Panc1 (cell line): ENCODE data around the gene MRGPRD.

Experiments
- REST ChIP-seq, 2 experiments: IDR thresholded peaks; 2 replicates each; pipeline ENCODE4 v1.6.1; 2011 to 2012; ENCODE audit warnings: low read depth in 2 of 2, control low read depth in 1 of 2, low read length in 1 of 2, mild to moderate bottlenecking in 1 of 2, moderate library complexity in 1 of 2; ENCODE audit not compliant: insufficient read depth in 1 of 2
- SIN3A ChIP-seq: IDR thresholded peaks from 2 replicates; pipeline ENCODE4 v1.6.1; 2012; ENCODE audit warnings: low read depth, mild to moderate bottlenecking, low read length, moderate library complexity, borderline replicate concordance; ENCODE audit not compliant: insufficient read depth
- TCF7L2 ChIP-seq: IDR thresholded peaks from 2 replicates; pipeline ENCODE4 v1.6.1; 2011; ENCODE audit warnings: mild to moderate bottlenecking, low read depth, low read length, inconsistent platforms
- TF ChIP-seq, protein P1 (sequence below): fragments of 450-650 bp; IDR thresholded peaks from 2 replicates; pipeline ENCODE4 v1.5.1; 2017; ENCODE audit warnings: mild to moderate bottlenecking

DNA sequence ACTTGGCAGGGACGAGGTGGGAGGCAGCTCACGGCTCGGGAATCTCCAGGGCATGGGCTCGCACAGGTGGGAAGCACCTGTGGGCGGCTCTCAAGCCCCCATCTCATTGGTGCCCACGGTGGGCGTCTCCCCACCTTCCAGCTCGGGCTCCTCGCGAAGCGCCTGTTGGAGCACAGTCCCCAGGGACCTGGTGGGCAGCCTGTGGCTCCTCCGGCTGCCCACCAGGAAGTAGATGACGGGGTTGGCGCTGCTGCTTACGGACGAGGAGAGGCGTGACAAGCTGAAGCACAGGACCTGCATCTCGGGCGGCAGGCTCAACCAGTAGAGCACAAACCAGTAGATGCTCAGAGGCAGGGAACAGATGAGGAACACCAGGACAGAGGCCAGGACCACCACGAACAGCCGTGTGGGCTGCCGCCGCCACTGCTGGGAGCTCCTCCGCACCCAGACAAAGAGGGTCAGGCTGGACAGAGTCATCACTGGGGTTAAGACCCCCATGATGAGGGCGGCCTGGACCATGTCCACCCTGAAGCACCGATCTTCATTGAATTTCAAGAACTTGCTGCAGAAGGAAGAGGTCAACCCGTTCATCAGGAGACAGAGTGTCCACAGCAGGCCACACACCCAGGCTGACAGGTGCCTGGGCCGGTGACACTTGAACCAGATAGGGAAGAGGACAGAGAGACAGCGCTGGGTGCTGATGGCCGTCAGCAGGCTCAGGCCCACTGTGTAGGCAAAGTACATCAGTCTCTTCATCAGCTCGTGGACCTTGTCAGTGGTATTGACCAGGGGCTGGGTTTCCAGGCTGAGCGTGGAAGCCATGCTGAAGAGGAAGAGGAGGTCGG lies 633 bp downstream of the MRGPRD start:
- TF ChIP-seq, protein P1, sequence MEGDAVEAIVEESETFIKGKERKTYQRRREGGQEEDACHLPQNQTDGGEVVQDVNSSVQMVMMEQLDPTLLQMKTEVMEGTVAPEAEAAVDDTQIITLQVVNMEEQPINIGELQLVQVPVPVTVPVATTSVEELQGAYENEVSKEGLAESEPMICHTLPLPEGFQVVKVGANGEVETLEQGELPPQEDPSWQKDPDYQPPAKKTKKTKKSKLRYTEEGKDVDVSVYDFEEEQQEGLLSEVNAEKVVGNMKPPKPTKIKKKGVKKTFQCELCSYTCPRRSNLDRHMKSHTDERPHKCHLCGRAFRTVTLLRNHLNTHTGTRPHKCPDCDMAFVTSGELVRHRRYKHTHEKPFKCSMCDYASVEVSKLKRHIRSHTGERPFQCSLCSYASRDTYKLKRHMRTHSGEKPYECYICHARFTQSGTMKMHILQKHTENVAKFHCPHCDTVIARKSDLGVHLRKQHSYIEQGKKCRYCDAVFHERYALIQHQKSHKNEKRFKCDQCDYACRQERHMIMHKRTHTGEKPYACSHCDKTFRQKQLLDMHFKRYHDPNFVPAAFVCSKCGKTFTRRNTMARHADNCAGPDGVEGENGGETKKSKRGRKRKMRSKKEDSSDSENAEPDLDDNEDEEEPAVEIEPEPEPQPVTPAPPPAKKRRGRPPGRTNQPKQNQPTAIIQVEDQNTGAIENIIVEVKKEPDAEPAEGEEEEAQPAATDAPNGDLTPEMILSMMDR: no peak
- TF ChIP-seq REST (IDR thresholded peaks at IDR 0.05; ENCODE audit: insufficient read depth in 1 of 2, low read depth in 2 of 2, low read length in 1 of 2): no peak
- TF ChIP-seq SIN3A: no peak
- TF ChIP-seq TCF7L2: no peak
